Measurements from ENCODE around the gene EXOSC10.

DNA sequence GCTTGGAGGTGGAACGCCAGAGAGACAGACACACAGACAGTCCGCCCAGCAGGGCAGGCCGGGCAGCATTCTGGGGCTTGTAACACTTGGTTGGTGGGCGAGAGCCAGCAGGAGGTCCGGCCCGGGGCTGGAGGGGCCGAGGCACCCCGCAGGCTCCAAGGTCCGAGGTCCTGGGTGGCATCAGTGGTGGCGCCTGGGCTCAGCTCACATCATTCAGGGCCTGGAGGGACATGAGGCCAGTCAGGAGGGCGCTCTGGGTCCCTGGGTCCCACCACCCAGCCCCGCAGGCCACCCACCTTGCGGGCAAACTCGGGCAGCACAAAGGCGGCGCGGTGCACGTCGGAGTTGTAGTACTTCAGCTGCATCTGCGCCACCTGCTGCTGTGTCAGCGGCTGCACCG, 45.0 kb downstream of the EXOSC10 start:
- TF ChIP-seq POLR2A (IDR thresholded peaks at IDR 0.05) (no peak), CTCF (IDR thresholded peaks at IDR 0.05 in 8 of 11, conservative IDR thresholded peaks at IDR 0.05 in 3 of 11) (no peak), POLR2AphosphoS5 (IDR thresholded peaks at IDR 0.05) (peak in 1 of 3 donors; percentile 34)

Data from spleen (tissue), 7 donors.